ENCODE results near the gene RPS19. TPM values are rescaled to one million over a fixed set of nuclear protein-coding genes. Genes with fewer than 3 reads are reported as not detected.

RPS19 gene
- 1,000 to 10,000 TPM; 2,625 to 2,652 TPM for total RNA-seq

DNA sequence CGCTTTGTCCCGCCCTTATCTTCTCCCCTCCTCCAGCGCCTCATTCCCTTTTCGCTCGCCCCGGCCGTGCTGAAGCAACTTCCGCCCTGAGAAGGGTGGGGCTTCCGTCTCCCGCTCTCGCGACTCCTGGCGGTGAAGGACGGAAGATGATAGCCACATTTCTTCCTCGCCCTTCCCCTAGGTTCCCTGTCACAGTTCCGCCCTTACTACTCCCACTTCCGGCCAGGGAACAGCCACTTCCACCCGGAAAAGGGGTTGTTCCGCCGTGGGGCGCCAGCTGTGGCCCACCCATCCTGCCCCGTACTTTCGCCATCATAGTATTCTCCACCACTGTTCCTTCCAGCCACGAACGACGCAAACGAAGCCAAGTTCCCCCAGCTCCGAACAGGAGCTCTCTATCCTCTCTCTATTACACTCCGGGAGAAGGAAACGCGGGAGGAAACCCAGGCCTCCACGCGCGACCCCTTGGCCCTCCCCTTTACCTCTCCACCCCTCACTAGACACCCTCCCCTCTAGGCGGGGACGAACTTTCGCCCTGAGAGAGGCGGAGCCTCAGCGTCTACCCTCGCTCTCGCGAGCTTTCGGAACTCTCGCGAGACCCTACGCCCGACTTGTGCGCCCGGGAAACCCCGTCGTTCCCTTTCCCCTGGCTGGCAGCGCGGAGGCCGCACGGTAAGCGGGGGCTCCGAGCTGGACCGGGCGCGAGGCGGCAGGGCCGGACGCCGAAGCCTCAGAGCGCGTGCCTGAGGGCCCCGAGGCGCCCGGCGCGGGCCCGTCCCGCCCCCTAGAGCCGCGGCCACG is at the start of gene RPS19:
RPS19 (plus strand) TSS at position 638 of the 801 bp plus-strand sequence. CDS start 520 bp downstream, outside the sequence.
- POLR2A ChIA-PET, result interaction anchor here (0.7 to 7.0 kb wide), 16 partner anchors 8 to 537 kb away, joined by 3 to 223 read pairs (median 6); partner anchors contain the start of genes ARHGEF1, CD79A and RABAC1
- Mint-ChIP-seq H3K4me1 (peaks cover 45% of the 10 kb centered on the region), H3K4me3 (peak within 1 kb of the TSS; percentile 82), H3K9me3 (no peaks in the 10 kb centered on the region), H3K27me3 (peaks cover 2% of the 10 kb centered on the region), H3K27ac (peak within 1 kb of the TSS; percentile 94), H3K36me3 (ENCODE audit: low read depth) (peaks cover 44% of the 10 kb centered on the region)
- CTCF ChIA-PET, result interaction anchor here (0.7 to 5.4 kb wide), 17 partner anchors 9 to 596 kb away, joined by 3 to 82 read pairs (median 3); partner anchors contain the start of genes CEACAM3, HNRNPUL1 and RABAC1
- peak; percentile 98 for DNase-seq

GRCh38 chr19:41810301-41810700 is 49.8 kb upstream of the RPS19 start:
- no peak for DNase-seq
- Mint-ChIP-seq H3K4me3 (no peak overlapping the region), H3K27ac (no peak overlapping the region), H3K9me3 (no peaks in the 10 kb centered on the region), H3K36me3 (ENCODE audit: low read depth) (no peaks in the 10 kb centered on the region), H3K27me3 (peaks cover 7% of the 10 kb centered on the region), H3K4me1 (no peaks in the 10 kb centered on the region)
- POLR2A ChIA-PET, result no interaction called here
- CTCF ChIA-PET, result interaction anchor here (1.2 kb wide), 1 partner anchor 15 kb away, joined by 3 read pairs; no protein-coding TSS in a partner anchor

DNA sequence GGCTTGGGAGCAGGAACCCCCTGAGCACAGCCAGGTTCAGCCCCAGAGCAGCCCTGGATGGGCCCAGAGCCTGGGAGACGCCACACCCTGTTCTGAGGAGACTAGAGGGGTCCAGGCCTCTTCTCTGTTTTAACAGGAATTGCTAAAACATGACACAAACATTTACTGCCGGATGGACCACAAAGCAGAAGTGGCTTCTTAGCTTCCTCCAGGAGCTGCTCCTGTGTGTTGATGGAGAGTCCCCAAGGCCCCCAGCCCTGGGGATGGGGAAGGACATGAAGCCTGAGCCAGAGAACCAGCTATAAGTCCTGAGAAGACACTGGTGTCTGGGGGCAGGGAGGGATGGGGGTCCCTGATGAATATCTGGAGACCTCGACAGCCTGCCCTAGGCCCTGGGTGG is 49.0 kb upstream of the RPS19 start:
- ChIA-PET CTCF (interaction anchor here (1.2 kb wide), 1 partner anchor 16 kb away, joined by 3 read pairs; no protein-coding TSS in a partner anchor), POLR2A (no interaction called here)
- no peak overlapping the region for H3K4me3 Mint-ChIP-seq
- DNase-seq, result no peak
- no peaks in the 10 kb centered on the region for H3K36me3 Mint-ChIP-seq (ENCODE audit: low read depth)
- no peaks in the 10 kb centered on the region for H3K9me3 Mint-ChIP-seq
- no peaks in the 10 kb centered on the region for H3K4me1 Mint-ChIP-seq
- no peak overlapping the region for H3K27ac Mint-ChIP-seq
- H3K27me3 Mint-ChIP-seq, result peaks cover 3% of the 10 kb centered on the region

DNA sequence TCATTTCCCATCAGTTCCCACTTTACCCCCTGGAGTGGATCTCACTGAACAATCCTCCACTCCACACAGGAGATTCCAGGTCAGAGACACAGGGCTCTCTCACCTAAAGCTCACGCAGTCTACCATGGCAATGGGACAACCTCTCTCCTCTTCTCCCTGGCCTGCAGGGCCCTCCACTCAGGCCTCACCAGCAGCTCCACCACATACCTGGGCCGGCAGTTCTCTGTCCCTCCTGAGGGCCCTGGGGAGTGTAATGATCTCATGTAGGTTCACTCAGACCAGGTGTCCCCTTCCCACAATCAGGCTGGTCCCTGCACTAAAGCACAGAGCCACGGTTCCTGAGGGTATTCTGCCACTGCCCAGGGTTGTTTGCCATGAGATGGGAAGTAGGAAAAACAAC is 48.1 kb upstream of the RPS19 start:
- POLR2A ChIA-PET, result no interaction called here
- Mint-ChIP-seq H3K4me1 (no peaks in the 10 kb centered on the region), H3K4me3 (no peak overlapping the region)

GRCh38 chr19:41813911-41814310 is 46.1 kb upstream of the RPS19 start:
- Mint-ChIP-seq H3K4me3 (no peak overlapping the region), H3K36me3 (ENCODE audit: low read depth) (no peaks in the 10 kb centered on the region), H3K9me3 (no peaks in the 10 kb centered on the region), H3K27me3 (peaks cover 6% of the 10 kb centered on the region), H3K27ac (no peak overlapping the region), H3K4me1 (no peaks in the 10 kb centered on the region)
- ChIA-PET CTCF (no interaction called here), POLR2A (no interaction called here)
- DNase-seq, result no peak

More for the DNA sequence above, 48.1 kb upstream of the RPS19 start:
- CTCF ChIA-PET, result interaction anchor here (1.1 to 1.4 kb wide), 4 partner anchors 11 to 59 kb away, joined by 3 to 7 read pairs (median 4); no protein-coding TSS in a partner anchor
- no peak for DNase-seq
- Mint-ChIP-seq H3K27me3 (peaks cover 3% of the 10 kb centered on the region), H3K36me3 (ENCODE audit: low read depth) (no peaks in the 10 kb centered on the region), H3K27ac (no peak overlapping the region), H3K9me3 (no peaks in the 10 kb centered on the region)

DNA sequence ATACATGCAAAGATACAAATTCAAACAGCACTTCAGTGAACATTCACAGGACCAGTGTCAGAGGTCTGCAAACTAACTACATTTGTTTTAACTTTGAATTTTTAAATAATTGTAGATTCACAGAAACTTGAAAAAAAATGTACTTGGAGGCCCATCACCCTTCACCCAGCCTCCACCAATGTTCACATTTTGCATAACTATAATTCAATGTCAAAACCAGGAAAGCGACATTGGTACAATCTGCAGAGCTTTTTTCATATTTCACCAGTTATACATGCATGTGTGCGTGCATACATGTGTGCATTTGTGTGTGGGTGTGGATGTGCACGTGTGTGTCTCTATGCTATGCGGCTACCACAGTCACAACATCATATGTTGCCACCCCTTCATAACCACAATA is 44.8 kb upstream of the RPS19 start:
- no peaks in the 10 kb centered on the region for H3K9me3 Mint-ChIP-seq
- ChIA-PET CTCF (no interaction called here), POLR2A (no interaction called here)
- no peak overlapping the region for H3K4me3 Mint-ChIP-seq
- DNase-seq, result no peak
- H3K27ac Mint-ChIP-seq, result no peak overlapping the region
- H3K27me3 Mint-ChIP-seq, result peaks cover 7% of the 10 kb centered on the region
- H3K36me3 Mint-ChIP-seq (ENCODE audit: low read depth), result no peaks in the 10 kb centered on the region
- H3K4me1 Mint-ChIP-seq, result no peaks in the 10 kb centered on the region

GRCh38 chr19:41816761-41817160 is 43.3 kb upstream of the RPS19 start:
- H3K4me3 Mint-ChIP-seq, result no peak overlapping the region

DNA sequence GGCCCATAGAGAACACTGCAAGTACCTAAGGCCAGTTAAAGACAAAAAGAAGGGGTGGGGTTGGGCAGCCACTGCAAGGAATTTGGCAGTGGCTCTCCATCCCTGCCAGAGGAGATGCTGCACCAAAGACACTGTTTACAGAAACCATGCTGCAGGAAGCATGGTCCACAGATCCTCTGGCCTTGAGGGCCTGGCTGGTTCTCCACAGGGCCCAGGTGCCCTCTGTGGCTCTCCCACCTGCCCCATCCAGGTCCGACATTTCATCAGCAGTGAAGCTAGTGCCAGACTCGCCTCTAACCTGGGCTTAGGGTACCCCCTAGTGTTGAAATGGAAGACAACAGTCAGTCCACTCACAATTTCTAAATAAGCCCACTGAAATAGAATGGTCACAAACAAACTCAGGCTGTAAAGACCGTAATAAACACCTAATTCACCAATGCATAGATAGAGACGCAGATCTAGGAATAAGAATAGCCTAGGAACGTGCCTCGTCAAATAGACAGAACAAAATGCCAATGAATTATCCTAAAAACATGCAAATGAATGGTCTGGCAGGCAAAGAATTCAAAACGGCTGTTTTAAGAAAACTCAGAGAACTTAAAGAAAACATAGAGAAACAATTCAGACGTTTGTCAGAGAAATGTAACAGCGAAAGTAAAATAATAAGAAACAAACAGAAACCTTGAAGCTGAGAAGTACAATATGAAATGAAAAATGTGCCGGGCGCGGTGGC is 38.9 kb upstream of the RPS19 start:
- Mint-ChIP-seq H3K4me3 (no peak overlapping the region), H3K4me1 (peaks cover 3% of the 10 kb centered on the region), H3K27ac (no peak overlapping the region), H3K9me3 (no peaks in the 10 kb centered on the region), H3K27me3 (peaks cover 32% of the 10 kb centered on the region), H3K36me3 (ENCODE audit: low read depth) (no peaks in the 10 kb centered on the region)
- ChIA-PET CTCF (interaction anchor here (0.6 to 3.5 kb wide), 8 partner anchors 26 to 382 kb away, joined by 3 to 37 read pairs (median 4); no protein-coding TSS in a partner anchor), POLR2A (interaction anchor here (0.6 to 1.1 kb wide), 3 partner anchors 28 to 30 kb away, joined by 3 to 5 read pairs (median 3); no protein-coding TSS in a partner anchor)
- DNase-seq, result peak; percentile 47

More at GRCh38 chr19:41816761-41817160, 43.3 kb upstream of the RPS19 start:
- Mint-ChIP-seq H3K27me3 (peaks cover 17% of the 10 kb centered on the region), H3K4me1 (peaks cover 3% of the 10 kb centered on the region), H3K27ac (no peak overlapping the region), H3K36me3 (ENCODE audit: low read depth) (no peaks in the 10 kb centered on the region), H3K9me3 (no peaks in the 10 kb centered on the region)
- ChIA-PET CTCF (interaction anchor here (0.6 kb wide), 1 partner anchor 77 kb away, joined by 5 read pairs; no protein-coding TSS in a partner anchor), POLR2A (no interaction called here)
- DNase-seq, result no peak

- H3K27me3 Mint-ChIP-seq, result peaks cover 27% of the 10 kb centered on the region
- CTCF ChIA-PET, result no interaction called here
Measured at GRCh38 chr19:41837981-41838708, 21.9 kb upstream of the RPS19 start.

GRCh38 chr19:41839211-41839610 is 20.8 kb upstream of the RPS19 start:
- Mint-ChIP-seq H3K27ac (no peak overlapping the region), H3K9me3 (no peaks in the 10 kb centered on the region), H3K4me1 (no peaks in the 10 kb centered on the region), H3K4me3 (no peak overlapping the region), H3K36me3 (ENCODE audit: low read depth) (no peaks in the 10 kb centered on the region), H3K27me3 (peaks cover 32% of the 10 kb centered on the region)
- POLR2A ChIA-PET, result no interaction called here
- DNase-seq, result no peak
- CTCF ChIA-PET, result interaction anchor here (1.2 kb wide), 1 partner anchor 196 kb away, joined by 5 read pairs; no protein-coding TSS in a partner anchor

More at GRCh38 chr19:41837981-41838708, 21.9 kb upstream of the RPS19 start:
- Mint-ChIP-seq H3K9me3 (no peaks in the 10 kb centered on the region), H3K36me3 (ENCODE audit: low read depth) (no peaks in the 10 kb centered on the region), H3K4me3 (no peak overlapping the region), H3K4me1 (no peaks in the 10 kb centered on the region), H3K27ac (no peak overlapping the region)
- POLR2A ChIA-PET, result interaction anchor here (1.0 kb wide), 1 partner anchor 11 kb away, joined by 3 read pairs; no protein-coding TSS in a partner anchor
- no peak for DNase-seq

DNA sequence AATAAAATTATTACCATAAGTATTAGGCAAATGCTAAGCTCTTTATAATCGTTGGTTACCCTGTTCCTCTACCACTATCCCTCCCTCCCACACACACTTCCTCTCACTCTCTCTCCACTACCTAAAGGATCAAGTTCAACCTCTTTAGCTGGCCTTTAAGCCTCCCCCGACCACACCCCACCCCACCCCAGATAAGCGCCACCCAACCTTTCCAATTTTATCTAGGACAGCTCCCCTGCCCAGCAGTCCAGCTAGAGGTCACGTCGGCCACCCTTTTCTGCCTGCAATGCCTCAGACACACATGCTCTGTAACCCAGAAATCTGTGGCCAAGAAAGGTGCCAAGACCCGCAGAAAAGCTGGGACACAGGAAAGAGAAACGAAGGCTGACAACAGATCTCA is 16.7 kb upstream of the RPS19 start:
- no peak overlapping the region for H3K27ac Mint-ChIP-seq
- no peaks in the 10 kb centered on the region for H3K4me1 Mint-ChIP-seq
- POLR2A ChIA-PET, result no interaction called here
- H3K9me3 Mint-ChIP-seq, result no peaks in the 10 kb centered on the region
- H3K4me3 Mint-ChIP-seq, result no peak overlapping the region
- H3K36me3 Mint-ChIP-seq (ENCODE audit: low read depth), result no peaks in the 10 kb centered on the region
- H3K27me3 Mint-ChIP-seq, result peaks cover 20% of the 10 kb centered on the region
- DNase-seq, result no peak
- CTCF ChIA-PET, result interaction anchor here (0.9 to 1.6 kb wide), 2 partner anchors 9 to 16 kb away, joined by 3 to 4 read pairs; no protein-coding TSS in a partner anchor

DNA sequence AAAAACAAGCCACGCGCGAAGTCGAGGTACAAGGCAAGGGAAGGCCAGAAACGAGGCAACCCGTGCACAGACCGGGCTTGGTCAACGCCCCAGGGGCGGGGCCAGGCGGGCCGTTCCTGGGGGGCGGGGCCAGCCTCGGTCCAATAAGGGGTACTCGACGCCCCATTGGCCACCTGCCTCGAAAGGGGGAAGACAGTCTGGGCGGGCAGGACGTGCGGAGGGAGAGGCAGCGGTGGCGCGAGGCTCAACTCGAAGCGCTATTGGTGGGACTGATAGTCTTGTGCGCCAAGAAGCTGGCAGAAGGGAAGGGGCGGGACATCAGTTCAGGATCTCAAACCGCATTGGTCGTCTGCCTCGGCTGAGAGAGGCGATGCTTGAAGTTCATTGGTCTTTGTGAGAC is 15.5 kb upstream of the RPS19 start, which contains the start of gene LYPD4:
LYPD4 (minus strand) TSS at position 83 of the 400 bp plus-strand sequence. CDS start 5,398 bp downstream, outside the sequence.
- peaks cover 13% of the 10 kb centered on the region for H3K27me3 Mint-ChIP-seq
- no peaks in the 10 kb centered on the region for H3K36me3 Mint-ChIP-seq (ENCODE audit: low read depth)
- H3K4me3 Mint-ChIP-seq, result no peak within 1 kb of the TSS
- H3K27ac Mint-ChIP-seq, result no peak within 1 kb of the TSS
- DNase-seq, result no peak
- ChIA-PET POLR2A (no interaction called here), CTCF (interaction anchor here (0.6 to 1.6 kb wide), 2 partner anchors 10 to 61 kb away, joined by 3 to 4 read pairs; no protein-coding TSS in a partner anchor)
- H3K9me3 Mint-ChIP-seq, result no peaks in the 10 kb centered on the region
- no peaks in the 10 kb centered on the region for H3K4me1 Mint-ChIP-seq

DNA sequence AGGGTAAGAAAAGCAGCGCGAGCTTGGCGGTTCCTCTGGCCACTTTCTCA is 15.2 kb upstream of the RPS19 start, which contains the start of gene DMRTC2:
DMRTC2 (plus strand) TSS at position 42 of the 50 bp plus-strand sequence. CDS start 2,387 bp downstream, outside the sequence.
- Mint-ChIP-seq H3K27me3 (peaks cover 13% of the 10 kb centered on the region), H3K27ac (no peak within 1 kb of the TSS), H3K4me1 (no peaks in the 10 kb centered on the region), H3K4me3 (no peak within 1 kb of the TSS), H3K9me3 (no peaks in the 10 kb centered on the region), H3K36me3 (ENCODE audit: low read depth) (no peaks in the 10 kb centered on the region)
- DNase-seq, result no peak
- CTCF ChIA-PET, result interaction anchor here (0.6 to 1.6 kb wide), 2 partner anchors 10 to 61 kb away, joined by 3 to 4 read pairs; no protein-coding TSS in a partner anchor
- POLR2A ChIA-PET, result no interaction called here

Data from activated CD4-positive, alpha-beta memory T cell treated with anti-CD3 and anti-CD28 coated beads, Interleukin-2, amount 10 ng/mL, durations not matched to agents 7 days and 5 days (primary cell).